ENCODE measurements around the gene DPF3. TPM values are rescaled to one million over a fixed set of nuclear protein-coding genes. Genes with fewer than 3 reads are reported as not detected.

The DPF3 gene
- total RNA-seq, 1 experiment from 2014 or later, result not detected

DNA sequence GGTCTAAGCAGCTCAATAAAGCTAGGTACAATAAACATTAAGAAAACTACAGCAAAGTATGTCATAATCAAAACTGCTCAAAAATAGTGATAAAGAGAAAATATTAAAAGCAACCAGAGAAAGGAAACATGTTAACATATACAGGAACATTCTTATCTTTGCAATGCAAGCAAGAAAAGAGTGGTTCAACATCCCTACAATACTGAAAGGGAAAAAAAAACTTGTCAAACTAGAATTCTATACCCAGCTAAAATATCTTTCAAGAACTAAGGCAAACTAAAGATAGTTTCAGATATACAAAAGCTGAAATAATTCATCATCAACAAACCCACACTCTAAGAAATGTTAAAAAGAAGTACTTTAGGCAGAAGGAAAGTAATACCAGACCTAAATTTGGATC lies 134.2 kb downstream of the DPF3 start:
- in situ Hi-C loops (cut with HindIII; ENCODE audit: low pct_unique_long_range_greater_than_20kb, low sequenced_read_pairs), result no loop called here
- CTCF ChIA-PET, result no interaction called here
- intact Hi-C loops (cut with micrococcal nuclease; ENCODE audit: unreplicated experiment), result no loop called here

DNA sequence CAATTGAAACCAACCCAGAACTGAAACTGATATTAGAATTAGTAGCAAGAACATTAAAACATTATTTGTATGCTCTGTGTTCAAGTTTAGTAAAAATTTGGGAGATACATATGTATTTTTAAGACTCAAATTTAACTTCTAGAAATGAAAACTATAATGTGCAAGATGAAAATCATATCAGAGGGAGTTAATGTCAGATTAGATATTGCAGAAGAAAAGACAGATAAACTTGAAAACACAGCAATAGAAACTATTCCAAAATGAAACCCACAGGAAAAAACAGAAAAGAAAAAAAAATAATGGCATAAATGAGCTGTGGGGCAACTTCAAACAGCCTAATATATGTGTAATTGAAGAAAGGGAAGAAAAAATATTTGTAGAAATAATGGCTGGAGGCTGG lies 134.9 kb downstream of the DPF3 start:
- H3K36me3 ChIP-seq (ENCODE audit: control insufficient read depth, insufficient read depth, low read length), result no peaks in the 10 kb centered on the region
- POLR2A ChIA-PET, result no interaction called here

More for the DNA sequence above, 134.2 kb downstream of the DPF3 start:
- ATAC-seq (no peak), DNase-seq (ENCODE audit: low read depth, low spot score) (no peak)
- TF ChIP-seq TCF7L2 (IDR thresholded peaks at IDR 0.05; ENCODE audit: low read depth, low read length), result no peak
- TF ChIP-seq REST (IDR thresholded peaks at IDR 0.05; ENCODE audit: insufficient read depth in 1 of 2, low read depth in 2 of 2, low read length in 1 of 2), result no peak
- TF ChIP-seq SIN3A (IDR thresholded peaks at IDR 0.05; ENCODE audit: borderline replicate concordance, insufficient read depth, low read depth, low read length), result no peak
- H3K4me3 ChIP-seq (ENCODE audit: low read depth in 2 of 2, low read length in 2 of 2), result no peak overlapping the region
- POLR2A ChIA-PET, result no interaction called here
- H3K27me3 ChIP-seq (ENCODE audit: control insufficient read depth, insufficient read depth, low read length), result no peaks in the 10 kb centered on the region; the same call in 1 of the 2 replicates
- H3K4me1 ChIP-seq (ENCODE audit: control insufficient read depth, insufficient read depth, low read length), result no peaks in the 10 kb centered on the region
- no TSS peak for BruUV-seq (replicated peaks)
- no peaks in the 10 kb centered on the region for H3K36me3 ChIP-seq (ENCODE audit: control insufficient read depth, insufficient read depth, low read length)
- H3K27ac ChIP-seq (ENCODE audit: low read length), result no peak overlapping the region
- H3K9me3 ChIP-seq (ENCODE audit: control insufficient read depth, insufficient read depth, low read depth, low read length), result peaks cover 6% of the 10 kb centered on the region; the same call in 1 of the 2 replicates

More for the DNA sequence above, 134.9 kb downstream of the DPF3 start:
- CTCF ChIA-PET, result no interaction called here
- Histone ChIP-seq H3K9me3 (ENCODE audit: control insufficient read depth, insufficient read depth, low read depth, low read length) (peaks cover 6% of the 10 kb centered on the region; the same call in 1 of the 2 replicates), H3K4me1 (ENCODE audit: control insufficient read depth, insufficient read depth, low read length) (no peaks in the 10 kb centered on the region), H3K27ac (ENCODE audit: low read length) (no peak overlapping the region), H3K4me3 (ENCODE audit: low read depth in 2 of 2, low read length in 2 of 2) (no peak overlapping the region), H3K27me3 (ENCODE audit: control insufficient read depth, insufficient read depth, low read length) (no peaks in the 10 kb centered on the region; the same call in 1 of the 2 replicates)
- intact Hi-C loops (cut with micrococcal nuclease; ENCODE audit: unreplicated experiment) (no loop called here), in situ Hi-C loops (cut with HindIII; ENCODE audit: low pct_unique_long_range_greater_than_20kb, low sequenced_read_pairs) (no loop called here)
- DNase-seq (ENCODE audit: low read depth, low spot score) (no peak), ATAC-seq (no peak)
- TF ChIP-seq TCF7L2 (IDR thresholded peaks at IDR 0.05; ENCODE audit: low read depth, low read length) (no peak), REST (IDR thresholded peaks at IDR 0.05; ENCODE audit: insufficient read depth in 1 of 2, low read depth in 2 of 2, low read length in 1 of 2) (no peak), POLR2AphosphoS5 (IDR thresholded peaks at IDR 0.05; ENCODE audit: low read depth, low read length) (no peak), CTCF (IDR thresholded peaks at IDR 0.05) (no peak), SIN3A (IDR thresholded peaks at IDR 0.05; ENCODE audit: borderline replicate concordance, insufficient read depth, low read depth, low read length) (no peak)
- BruUV-seq (replicated peaks), result no TSS peak
